ENCODE data around the gene CFAP97D2. TPM values are rescaled to one million over a fixed set of nuclear protein-coding genes. Genes with fewer than 3 reads are reported as not detected.

CFAP97D2 gene
- total and polyA plus RNA-seq, 2 of the 13 experiments (the other 11 are each of a cell fraction or from before 2014, with no cell fraction given), result not detected

- no peak overlapping the region for H3K27ac ChIP-seq (ENCODE audit: extremely low read length, insufficient read depth, low read length)
- H3K9me3 ChIP-seq (ENCODE audit: low read length), result no peaks in the 10 kb centered on the region
- intact Hi-C loops (cut with micrococcal nuclease; ENCODE audit: unreplicated experiment), result no loop called here
- no peak overlapping the region for H3K9ac ChIP-seq (ENCODE audit: insufficient read depth, low read depth, low read length)
- peaks cover 15 to 71% of the 10 kb centered on the region in 2 experiments for H3K27me3 ChIP-seq (ENCODE audit: control insufficient read depth in 1 of 2, insufficient read depth in 2 of 2, low read length in 2 of 2)
- FAIRE-seq (no peak), DNase-seq (ENCODE audit: low spot score) (no peak), ATAC-seq (no peak)
- no peaks in the 10 kb centered on the region for H3K79me2 ChIP-seq (ENCODE audit: insufficient read depth, low read length)
- H3K4me1 ChIP-seq (ENCODE audit: insufficient read depth, low read length), result no peaks in the 10 kb centered on the region
- H2AFZ ChIP-seq (ENCODE audit: low read length), result no peak overlapping the region
- H3K36me3 ChIP-seq (replicated peaks in 1 of 2; ENCODE audit: control insufficient read depth in 1 of 2, insufficient read depth in 2 of 2, low read length in 2 of 2), result no peaks in the 10 kb centered on the region
- ChIA-PET CTCF (ENCODE audit: low intra/inter-chr PET ratio, low total read pairs) (no interaction called here), POLR2A (no interaction called here)
- TF ChIP-seq ZNF101 (CRISPR knock-in tag; IDR thresholded peaks at IDR 0.05; ENCODE audit: borderline replicate concordance, low read depth) (no peak), POLR2G (IDR thresholded peaks at IDR 0.05; ENCODE audit: low read depth, low read length) (no peak)
- TF ChIP-seq, protein P1, sequence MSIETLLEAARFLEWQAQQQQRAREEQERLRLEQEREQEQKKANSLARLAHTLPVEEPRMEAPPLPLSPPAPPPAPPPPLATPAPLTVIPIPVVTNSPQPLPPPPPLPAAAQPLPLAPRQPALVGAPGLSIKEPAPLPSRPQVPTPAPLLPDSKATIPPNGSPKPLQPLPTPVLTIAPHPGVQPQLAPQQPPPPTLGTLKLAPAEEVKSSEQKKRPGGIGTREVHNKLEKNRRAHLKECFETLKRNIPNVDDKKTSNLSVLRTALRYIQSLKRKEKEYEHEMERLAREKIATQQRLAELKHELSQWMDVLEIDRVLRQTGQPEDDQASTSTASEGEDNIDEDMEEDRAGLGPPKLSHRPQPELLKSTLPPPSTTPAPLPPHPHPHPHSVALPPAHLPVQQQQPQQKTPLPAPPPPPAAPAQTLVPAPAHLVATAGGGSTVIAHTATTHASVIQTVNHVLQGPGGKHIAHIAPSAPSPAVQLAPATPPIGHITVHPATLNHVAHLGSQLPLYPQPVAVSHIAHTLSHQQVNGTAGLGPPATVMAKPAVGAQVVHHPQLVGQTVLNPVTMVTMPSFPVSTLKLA (IDR thresholded peaks at IDR 0.05), result peak; percentile 49; the same call in 1 of the 2 replicates
- no TSS peak for BruUV-seq (replicated peaks)
- in situ Hi-C loops (cut with HindIII; ENCODE audit: extremely low pct_ligation_motif_present, low pct_unique_long_range_greater_than_20kb), result no loop called here
- H3K4me2 ChIP-seq (ENCODE audit: low read depth, low read length), result 0 out of 2 replicates have a peak overlapping the region, but pooled peaks have one; percentile 39
- 56% methylated on average over 40 of the region's 95 CpGs for WGBS (ENCODE audit: low lambda C conversion rate)
- H4K20me1 ChIP-seq (ENCODE audit: insufficient read depth, low read length), result peaks cover 2% of the 10 kb centered on the region; the same call in 1 of the 2 replicates
- peak overlapping the region in 1 of 3 experiments; percentile 10; a peak in 2 of 6 replicates for H3K4me3 ChIP-seq (replicated peaks in 1 of 3; ENCODE audit: insufficient read depth in 1 of 3, low read depth in 2 of 3, low read length in 3 of 3)
Measured at GRCh38 chr13:114131583-114132418, 47.3 kb upstream of the CFAP97D2 start.

GRCh38 chr13:114132419-114133121, 46.5 kb upstream of the CFAP97D2 start, which contains the start of gene RASA3:
RASA3 (minus strand) TSS chr13:114132623; CDS start chr13:114132489, 134 bp downstream.
- 47% methylated on average over 3 of the region's 81 CpGs for WGBS (ENCODE audit: low lambda C conversion rate)
- BruUV-seq (replicated peaks), result no TSS peak
- H3K27me3 ChIP-seq (ENCODE audit: control insufficient read depth in 1 of 2, insufficient read depth in 2 of 2, low read length in 2 of 2), result peaks cover 14 to 65% of the 10 kb centered on the region in 2 experiments
- intact Hi-C loops (cut with micrococcal nuclease; ENCODE audit: unreplicated experiment), result no loop called here
- no peak within 1 kb of the TSS for H3K9ac ChIP-seq (ENCODE audit: insufficient read depth, low read depth, low read length)
- no peaks in the 10 kb centered on the region for H3K36me3 ChIP-seq (replicated peaks in 1 of 2; ENCODE audit: control insufficient read depth in 1 of 2, insufficient read depth in 2 of 2, low read length in 2 of 2)
- H3K4me3 ChIP-seq (replicated peaks in 1 of 3; ENCODE audit: insufficient read depth in 1 of 3, low read depth in 2 of 3, low read length in 3 of 3), result peak within 1 kb of the TSS in 1 of 3 experiments; percentile 10; a peak in 3 of 6 replicates
- H3K4me1 ChIP-seq (ENCODE audit: insufficient read depth, low read length), result no peaks in the 10 kb centered on the region
- H2AFZ ChIP-seq (ENCODE audit: low read length), result no peak within 1 kb of the TSS
- no peak within 1 kb of the TSS for H3K27ac ChIP-seq (ENCODE audit: extremely low read length, insufficient read depth, low read length)
- no peak for FAIRE-seq
- no peak for DNase-seq (ENCODE audit: low spot score)
- H4K20me1 ChIP-seq (ENCODE audit: insufficient read depth, low read length), result peaks cover 2% of the 10 kb centered on the region; the same call in 1 of the 2 replicates
- POLR2A ChIA-PET, result no interaction called here
- H3K79me2 ChIP-seq (ENCODE audit: insufficient read depth, low read length), result no peaks in the 10 kb centered on the region
- in situ Hi-C loops (cut with HindIII; ENCODE audit: extremely low pct_ligation_motif_present, low pct_unique_long_range_greater_than_20kb), result no loop called here
- CTCF ChIA-PET (ENCODE audit: low intra/inter-chr PET ratio, low total read pairs), result no interaction called here
- H3K4me2 ChIP-seq (ENCODE audit: low read depth, low read length), result 0 out of 2 replicates have a peak within 1 kb of the TSS, but pooled peaks have one; percentile 39
- peak; percentile 80 for ATAC-seq
- H3K9me3 ChIP-seq (ENCODE audit: low read length), result no peaks in the 10 kb centered on the region
- TF ChIP-seq ZNF333 (CRISPR knock-in tag; IDR thresholded peaks at IDR 0.05; ENCODE audit: borderline replicate concordance) (no peak), CENPX (CRISPR knock-in tag; IDR thresholded peaks at IDR 0.05) (no peak)

Data from HepG2 (cell line).